ENCODE results near the gene CDC14C. TPM values are rescaled to one million over a fixed set of nuclear protein-coding genes. Genes with fewer than 3 reads are reported as not detected.

CDC14C gene
- total and polyA plus RNA-seq, 2 experiments from 2014 or later: 0.23 TPM; not detected in 1

GRCh38 chr7:48943279-48943990 is 19.1 kb downstream of the CDC14C start:
- H3K27ac ChIP-seq: no peak overlapping the region
- 90% methylated on average over 2 of the region's 3 CpGs for WGBS (ENCODE audit: low lambda C conversion rate, missing lambda C conversion rate)
- no peak overlapping the region for H3K4me2 ChIP-seq
- no peaks in the 10 kb centered on the region for H3K9me2 ChIP-seq (replicated peaks; ENCODE audit: insufficient read depth)
- no peaks in the 10 kb centered on the region for H3K36me3 ChIP-seq (replicated peaks; ENCODE audit: insufficient read depth, low read depth)
- no peak overlapping the region for H2AFZ ChIP-seq
- TF ChIP-seq EZH2 (IDR thresholded peaks at IDR 0.05; ENCODE audit: borderline replicate concordance): no peak
- TF ChIP-seq, protein P1, sequence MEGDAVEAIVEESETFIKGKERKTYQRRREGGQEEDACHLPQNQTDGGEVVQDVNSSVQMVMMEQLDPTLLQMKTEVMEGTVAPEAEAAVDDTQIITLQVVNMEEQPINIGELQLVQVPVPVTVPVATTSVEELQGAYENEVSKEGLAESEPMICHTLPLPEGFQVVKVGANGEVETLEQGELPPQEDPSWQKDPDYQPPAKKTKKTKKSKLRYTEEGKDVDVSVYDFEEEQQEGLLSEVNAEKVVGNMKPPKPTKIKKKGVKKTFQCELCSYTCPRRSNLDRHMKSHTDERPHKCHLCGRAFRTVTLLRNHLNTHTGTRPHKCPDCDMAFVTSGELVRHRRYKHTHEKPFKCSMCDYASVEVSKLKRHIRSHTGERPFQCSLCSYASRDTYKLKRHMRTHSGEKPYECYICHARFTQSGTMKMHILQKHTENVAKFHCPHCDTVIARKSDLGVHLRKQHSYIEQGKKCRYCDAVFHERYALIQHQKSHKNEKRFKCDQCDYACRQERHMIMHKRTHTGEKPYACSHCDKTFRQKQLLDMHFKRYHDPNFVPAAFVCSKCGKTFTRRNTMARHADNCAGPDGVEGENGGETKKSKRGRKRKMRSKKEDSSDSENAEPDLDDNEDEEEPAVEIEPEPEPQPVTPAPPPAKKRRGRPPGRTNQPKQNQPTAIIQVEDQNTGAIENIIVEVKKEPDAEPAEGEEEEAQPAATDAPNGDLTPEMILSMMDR (IDR thresholded peaks at IDR 0.05; ENCODE audit: poor library complexity): no peak
- TF ChIP-seq EZH2phosphoT487 (IDR thresholded peaks at IDR 0.05; ENCODE audit: low read depth, severe bottlenecking, unreplicated experiment): no peak
- no peaks in the 10 kb centered on the region for H3K9me3 ChIP-seq (ENCODE audit: low read depth)
- H3K4me1 ChIP-seq (ENCODE audit: insufficient read depth): no peaks in the 10 kb centered on the region
- DNase-seq (ENCODE audit: low spot score): no peak
- no peaks in the 10 kb centered on the region for H3K79me2 ChIP-seq
- H4K20me1 ChIP-seq (ENCODE audit: insufficient read depth, poor library complexity, severe bottlenecking): no peaks in the 10 kb centered on the region
- H3K4me3 ChIP-seq: no peak overlapping the region
- no peaks in the 10 kb centered on the region for H3K27me3 ChIP-seq

- Histone ChIP-seq H3K27me3 (no peaks in the 10 kb centered on the region), H3K36me3 (replicated peaks; ENCODE audit: insufficient read depth, low read depth) (no peaks in the 10 kb centered on the region), H3K9me2 (replicated peaks; ENCODE audit: insufficient read depth) (no peaks in the 10 kb centered on the region), H3K79me2 (no peaks in the 10 kb centered on the region), H3K4me1 (ENCODE audit: insufficient read depth) (no peaks in the 10 kb centered on the region), H4K20me1 (ENCODE audit: insufficient read depth, poor library complexity, severe bottlenecking) (no peaks in the 10 kb centered on the region), H3K9me3 (ENCODE audit: low read depth) (no peaks in the 10 kb centered on the region), H3K27ac (no peak overlapping the region), H3K4me3 (no peak overlapping the region), H3K4me2 (no peak overlapping the region), H2AFZ (no peak overlapping the region)
- no peak for DNase-seq (ENCODE audit: low spot score)
- TF ChIP-seq EZH2phosphoT487 (IDR thresholded peaks at IDR 0.05; ENCODE audit: low read depth, severe bottlenecking, unreplicated experiment) (no peak), EZH2 (IDR thresholded peaks at IDR 0.05; ENCODE audit: borderline replicate concordance) (no peak)
- TF ChIP-seq, protein P1 (IDR thresholded peaks at IDR 0.05; ENCODE audit: poor library complexity): no peak
Measured at GRCh38 chr7:48955916-48956315, 31.6 kb downstream of the CDC14C start.

DNA sequence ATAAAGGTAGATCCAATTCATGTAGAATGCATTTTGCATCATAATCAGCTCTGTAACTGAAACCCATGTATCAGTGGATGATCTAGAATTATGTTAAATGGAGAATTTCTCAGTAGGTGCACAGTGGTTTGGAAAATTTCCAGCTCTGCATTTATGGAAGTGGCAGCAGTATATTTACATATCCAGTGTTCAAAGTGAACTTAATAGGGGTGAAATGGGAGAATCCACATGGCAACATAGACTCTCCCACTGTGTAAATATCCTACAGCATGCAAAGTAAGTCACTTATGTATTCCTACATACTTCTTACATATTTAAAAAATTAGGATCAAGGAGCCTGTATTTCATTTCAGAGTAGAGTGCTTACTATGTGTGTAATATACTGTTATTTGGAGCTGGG is 35.3 kb downstream of the CDC14C start:
- no peak overlapping the region for H3K4me3 ChIP-seq
- H3K9me3 ChIP-seq (ENCODE audit: low read depth): no peaks in the 10 kb centered on the region
- no peaks in the 10 kb centered on the region for H3K27me3 ChIP-seq
- TF ChIP-seq, protein P1 (IDR thresholded peaks at IDR 0.05; ENCODE audit: poor library complexity): no peak
- TF ChIP-seq EZH2phosphoT487 (IDR thresholded peaks at IDR 0.05; ENCODE audit: low read depth, severe bottlenecking, unreplicated experiment): no peak
- no peak for TF ChIP-seq EZH2 (IDR thresholded peaks at IDR 0.05; ENCODE audit: borderline replicate concordance)
- H3K9me2 ChIP-seq (replicated peaks; ENCODE audit: insufficient read depth): no peaks in the 10 kb centered on the region
- H4K20me1 ChIP-seq (ENCODE audit: insufficient read depth, poor library complexity, severe bottlenecking): no peaks in the 10 kb centered on the region
- H2AFZ ChIP-seq: no peak overlapping the region
- H3K4me1 ChIP-seq (ENCODE audit: insufficient read depth): no peaks in the 10 kb centered on the region
- H3K79me2 ChIP-seq: no peaks in the 10 kb centered on the region
- no peak for DNase-seq (ENCODE audit: low spot score)
- H3K36me3 ChIP-seq (replicated peaks; ENCODE audit: insufficient read depth, low read depth): no peaks in the 10 kb centered on the region
- H3K27ac ChIP-seq: no peak overlapping the region
- H3K4me2 ChIP-seq: no peak overlapping the region

Measured in hepatocyte (in vitro differentiated cells).